HepG2 (cell line): Measurements from ENCODE around the gene FOXA3. TPM values are rescaled to one million over a fixed set of nuclear protein-coding genes. Genes with fewer than 3 reads are reported as not detected.

Experiments
- AHDC1 ChIP-seq: sonication (generic); formaldehyde crosslinking; IDR thresholded peaks from 2 replicates; pipeline ENCODE4 v1.5.1; 2020; ENCODE audit warnings: mild to moderate bottlenecking, missing genetic modification reagents, borderline replicate concordance
- BHLHE40 ChIP-seq: IDR thresholded peaks from 2 replicates; pipeline ENCODE4 v1.6.1; 2011; ENCODE audit warnings: low read length, improper control_type of control experiment
- DNMT3B ChIP-seq: conservative IDR thresholded peaks from 2 replicates; pipeline ENCODE4 v1.6.1; 2016; ENCODE audit warnings: missing biosample characterization, control low read depth
- DR1 ChIP-seq: sonication (generic); formaldehyde crosslinking; IDR thresholded peaks from 2 replicates; pipeline ENCODE4 v1.8.0; 2021; ENCODE audit warnings: mild to moderate bottlenecking, missing genetic modification reagents, inconsistent platforms
- FOXP1 ChIP-seq, 2 experiments: fragments of 450-650 bp in 1 of 2; IDR thresholded peaks; 2 replicates each; pipeline ENCODE4 v1.6.1; 2017 to 2018; ENCODE audit warnings: antibody characterized with exemption in 1 of 2
- KAT2B ChIP-seq: fragments of 150-350 bp; IDR thresholded peaks from 2 replicates; pipeline ENCODE4 v1.6.1; 2014; ENCODE audit warnings: low read depth, low read length, borderline replicate concordance
- NCOA5 ChIP-seq: sonication (generic); formaldehyde crosslinking; IDR thresholded peaks from 2 replicates; pipeline ENCODE4 v1.4.0; 2020; ENCODE audit warnings: missing genetic modification reagents
- NFE2 ChIP-seq: sonication (generic); formaldehyde crosslinking; IDR thresholded peaks from 2 replicates; pipeline ENCODE4 v1.4.0; 2020; ENCODE audit warnings: missing genetic modification reagents
- NR2F6 ChIP-seq, 2 experiments: IDR thresholded peaks; 2 replicates each; pipeline ENCODE4 v1.6.1; 2016; ENCODE audit warnings: antibody characterized with exemption in 1 of 2, mild to moderate bottlenecking in 1 of 2
- SMAD3 ChIP-seq: sonication (generic); formaldehyde crosslinking; IDR thresholded peaks from 2 replicates; pipeline ENCODE4 v1.4.0; 2020; ENCODE audit warnings: missing genetic modification reagents
- SMAD9 ChIP-seq: sonication (generic); formaldehyde crosslinking; IDR thresholded peaks from 2 replicates; pipeline ENCODE4 v1.5.1; 2020; ENCODE audit warnings: mild to moderate bottlenecking, missing genetic modification reagents
- ZNF292 ChIP-seq: sonication (generic); formaldehyde crosslinking; IDR thresholded peaks from 2 replicates; pipeline ENCODE4 v1.8.1; 2022; ENCODE audit warnings: mild to moderate bottlenecking, low read depth, missing genetic modification reagents, borderline replicate concordance
- ZNF564 ChIP-seq: sonication (generic); formaldehyde crosslinking; IDR thresholded peaks from 2 replicates; pipeline ENCODE4 v1.8.1; 2023; ENCODE audit warnings: mild to moderate bottlenecking, missing genetic modification reagents
- ZNF616 ChIP-seq: sonication (generic); formaldehyde crosslinking; IDR thresholded peaks from 2 replicates; pipeline ENCODE4 v1.5.0; 2020; ENCODE audit warnings: low read depth, mild to moderate bottlenecking, missing genetic modification reagents
- ZNF687 ChIP-seq: sonication (generic); formaldehyde crosslinking; IDR thresholded peaks from 2 replicates; pipeline ENCODE4 v1.5.1; 2020; ENCODE audit warnings: mild to moderate bottlenecking, missing genetic modification reagents, moderate library complexity
- ZNF704 ChIP-seq: sonication (generic); formaldehyde crosslinking; IDR thresholded peaks from 2 replicates; pipeline ENCODE4 v1.8.1; 2023; ENCODE audit warnings: mild to moderate bottlenecking, inconsistent platforms, moderate library complexity, missing genetic modification reagents, borderline replicate concordance
- ZNF724P ChIP-seq: sonication (generic); formaldehyde crosslinking; IDR thresholded peaks from 2 replicates; pipeline ENCODE4 v1.8.0; 2022; ENCODE audit warnings: missing genetic modification reagents, borderline replicate concordance
- ZNF740 ChIP-seq: sonication (generic); formaldehyde crosslinking; IDR thresholded peaks from 2 replicates; pipeline ENCODE4 v1.4.0; 2020; ENCODE audit warnings: missing genetic modification reagents
- polyA plus RNA-seq, 8 experiments: library from polyadenylated mRNA; depleted of rRNA in 3 of 8; stranded (reverse) in 7 of 8; unstranded in 1 of 8; fragments of >200 nt; fragmentation: Illumina TruSeq in 4 of 8; extraction: Trizol in 4 of 8; gene quantifications; 2 replicates each; pipeline versions ENCODE4 v1.2.1 to v1.2.3, GENCODE V29; 2011 to 2016; ENCODE audit warnings: low read depth in 4 of 8, missing spikeins in 1 of 8, mixed read lengths in 1 of 8; ENCODE audit not compliant: insufficient read depth in 1 of 8
- total RNA-seq, 5 experiments: library from RNA; depleted of rRNA; stranded (reverse); fragments of >200 nt; fragmentation: Illumina TruSeq; extraction: Trizol; gene quantifications; 2 replicates each; pipeline ENCODE4 v1.2.3, GENCODE V29; 2016; ENCODE audit warnings: low read depth in 1 of 5

Gene FOXA3
- total and polyA plus RNA-seq, 2 of the 13 experiments (the other 11 are each of a cell fraction or from before 2014, with no cell fraction given), result 29.8 to 47.6 TPM

GRCh38 chr19:45881082-45881908 lies 17.2 kb downstream of the FOXA3 start (continued):
- TF ChIP-seq DNMT3B, result no peak
- no peak for TF ChIP-seq NFE2 (CRISPR knock-in tag)
- TF ChIP-seq NR2F6 (IDR thresholded peaks at IDR 0.05), result no peak
- 0 out of 2 replicates have a peak, but pooled peaks have one; percentile 7 for TF ChIP-seq NR2F6 (CRISPR knock-in tag; IDR thresholded peaks at IDR 0.05)
- TF ChIP-seq SMAD9, result no peak
- TF ChIP-seq FOXP1 (IDR thresholded peaks at IDR 0.05), result no peak
- no peak for TF ChIP-seq FOXP1 (CRISPR knock-in tag; IDR thresholded peaks at IDR 0.05)
- TF ChIP-seq ZNF687 (CRISPR knock-in tag), result peak; percentile 54
- TF ChIP-seq BHLHE40, result no peak
- no peak for TF ChIP-seq KAT2B
- TF ChIP-seq DR1 (CRISPR knock-in tag), result no peak
- 0 out of 2 replicates have a peak, but pooled peaks have one; percentile 25 for TF ChIP-seq ZNF292 (CRISPR knock-in tag)
- no peak for TF ChIP-seq ZNF564 (CRISPR knock-in tag)
- TF ChIP-seq ZNF616 (CRISPR knock-in tag), result no peak
- no peak for TF ChIP-seq ZNF724P (CRISPR knock-in tag)
- no peak for TF ChIP-seq ZNF740 (CRISPR knock-in tag)
- TF ChIP-seq NCOA5 (CRISPR knock-in tag), result no peak
- no peak for TF ChIP-seq ZNF704 (CRISPR knock-in tag)
- TF ChIP-seq AHDC1 (CRISPR knock-in tag), result no peak
- TF ChIP-seq SMAD3, result no peak
